ENCODE data around the gene ADSL. TPM values are rescaled to one million over a fixed set of nuclear protein-coding genes. Genes with fewer than 3 reads are reported as not detected.

Gene ADSL
- polyA plus RNA-seq, 1 of the 3 experiments (the other 2 are of a cell fraction): 79.7 TPM

- no peak for DNase-seq
- WGBS (ENCODE audit: low lambda C conversion rate): 100% methylated on average over 1 of the region's 3 CpGs
- Histone ChIP-seq H3K9ac (no peak overlapping the region), H3K9me2 (no peaks in the 10 kb centered on the region), H3K4me2 (no peak overlapping the region), H3F3A (replicated peaks; ENCODE audit: insufficient read depth) (no peaks in the 10 kb centered on the region), H3K27ac (ENCODE audit: low read depth in 2 of 2, low read length in 1 of 2) (no peak overlapping the region), H3K4me1 (ENCODE audit: control insufficient read depth in 1 of 2, insufficient read depth in 2 of 2, low read depth in 1 of 2, low read length in 1 of 2) (peaks cover 0 to 6% of the 10 kb centered on the region in 2 experiments; a peak in 1 of 4 replicates), H3K36me3 (replicated peaks in 1 of 2; ENCODE audit: control insufficient read depth in 1 of 2, insufficient read depth in 2 of 2, low read length in 1 of 2) (peaks cover 0 to 13% of the 10 kb centered on the region in 2 experiments), H4K20me1 (ENCODE audit: insufficient read depth) (no peaks in the 10 kb centered on the region), H3K9me3 (no peaks in the 10 kb centered on the region), H2AFZ (ENCODE audit: low read depth) (no peak overlapping the region), H3K27me3 (ENCODE audit: insufficient read depth) (no peaks in the 10 kb centered on the region), H3K4me3 (ENCODE audit: low read depth in 2 of 2, low read length in 1 of 2) (no peak overlapping the region), H3K79me2 (ENCODE audit: insufficient read depth) (no peaks in the 10 kb centered on the region)
- CTCF ChIA-PET: interaction anchor here (1.2 kb wide), 1 partner anchor 243 kb away, joined by 4 read pairs; no protein-coding TSS in a partner anchor
- POLR2A ChIA-PET: no interaction called here
- TF ChIP-seq PBX3 (IDR thresholded peaks at IDR 0.05) (no peak), FOXM1 (IDR thresholded peaks at IDR 0.05; ENCODE audit: low read depth) (no peak), MAX (IDR thresholded peaks at IDR 0.05; ENCODE audit: low read depth) (no peak), NRF1 (IDR thresholded peaks at IDR 0.05; ENCODE audit: low read depth, low read length) (no peak), RCOR1 (IDR thresholded peaks at IDR 0.05; ENCODE audit: low read length) (no peak), FOSL2 (IDR thresholded peaks at IDR 0.05; ENCODE audit: borderline replicate concordance, low read depth) (no peak), SMC3 (IDR thresholded peaks at IDR 0.05; ENCODE audit: low read depth, low read length) (no peak), USF1 (IDR thresholded peaks at IDR 0.05; ENCODE audit: borderline replicate concordance, low read depth) (no peak)
These were observed 56.8 kb downstream of the ADSL start for GRCh38 chr22:40403141-40403540.

- Histone ChIP-seq H4K20me1 (ENCODE audit: insufficient read depth) (no peaks in the 10 kb centered on the region), H3F3A (replicated peaks; ENCODE audit: insufficient read depth) (no peaks in the 10 kb centered on the region), H3K9me3 (no peaks in the 10 kb centered on the region), H3K4me3 (ENCODE audit: low read depth in 2 of 2, low read length in 1 of 2) (no peak overlapping the region), H3K27ac (ENCODE audit: low read depth in 2 of 2, low read length in 1 of 2) (no peak overlapping the region), H3K4me1 (ENCODE audit: control insufficient read depth in 1 of 2, insufficient read depth in 2 of 2, low read depth in 1 of 2, low read length in 1 of 2) (peaks cover 0 to 6% of the 10 kb centered on the region in 2 experiments; a peak in 1 of 4 replicates), H3K4me2 (no peak overlapping the region), H3K79me2 (ENCODE audit: insufficient read depth) (no peaks in the 10 kb centered on the region), H3K9me2 (no peaks in the 10 kb centered on the region), H3K36me3 (replicated peaks in 1 of 2; ENCODE audit: control insufficient read depth in 1 of 2, insufficient read depth in 2 of 2, low read length in 1 of 2) (peaks cover 0 to 14% of the 10 kb centered on the region in 2 experiments), H3K27me3 (ENCODE audit: insufficient read depth) (no peaks in the 10 kb centered on the region), H2AFZ (ENCODE audit: low read depth) (no peak overlapping the region), H3K9ac (no peak overlapping the region)
- no peak for DNase-seq
- 96% methylated on average over 7 of the region's 7 CpGs for WGBS (ENCODE audit: low lambda C conversion rate)
- TF ChIP-seq RCOR1 (IDR thresholded peaks at IDR 0.05; ENCODE audit: low read length) (no peak), RFX5 (IDR thresholded peaks at IDR 0.05; ENCODE audit: low read length) (no peak), FOSL2 (IDR thresholded peaks at IDR 0.05; ENCODE audit: borderline replicate concordance, low read depth) (no peak), NFIC (IDR thresholded peaks at IDR 0.05; ENCODE audit: borderline replicate concordance) (no peak), ELF1 (IDR thresholded peaks at IDR 0.05) (no peak), EZH2phosphoT487 (IDR thresholded peaks at IDR 0.05; ENCODE audit: borderline replicate concordance, low read depth) (no peak), IRF3 (IDR thresholded peaks at IDR 0.05; ENCODE audit: low read depth, low read length) (no peak), PBX3 (IDR thresholded peaks at IDR 0.05) (no peak), FOXJ3 (CRISPR knock-in tag; IDR thresholded peaks at IDR 0.05) (no peak), POLR2AphosphoS5 (IDR thresholded peaks at IDR 0.05; ENCODE audit: low read depth, low read length) (no peak), TEAD4 (IDR thresholded peaks at IDR 0.05; ENCODE audit: borderline replicate concordance, insufficient read depth) (no peak), EP300 (IDR thresholded peaks at IDR 0.05; ENCODE audit: borderline replicate concordance in 1 of 2, low read depth in 1 of 2, low read length in 1 of 2) (no peak), FOXM1 (IDR thresholded peaks at IDR 0.05; ENCODE audit: low read depth) (no peak), USF1 (IDR thresholded peaks at IDR 0.05; ENCODE audit: borderline replicate concordance, low read depth) (no peak), SIN3A (IDR thresholded peaks at IDR 0.05; ENCODE audit: borderline replicate concordance, low read depth, low read length) (no peak), CHD2 (IDR thresholded peaks at IDR 0.05; ENCODE audit: low read length, partially characterized antibody) (no peak)
- ChIA-PET CTCF (interaction anchor here (1.2 kb wide), 1 partner anchor 243 kb away, joined by 4 read pairs; no protein-coding TSS in a partner anchor), POLR2A (no interaction called here)
These were observed 57.4 kb downstream of the ADSL start for GRCh38 chr22:40403651-40404050.

Measured in SK-N-SH (cell line).